Kidney epithelial cell (primary cell): ENCODE measurements around the gene FBXL13. TPM values are rescaled to one million over a fixed set of nuclear protein-coding genes. Genes with fewer than 3 reads are reported as not detected.
"Not testable (repeated sequence)": the region's sequence is repeated elsewhere in the genome, so short reads cannot be mapped to it uniquely, and the experiment has no call there.

Source experiments
- DNase-seq: peaks from one replicate; pipeline ENCODE4 v3.0.0-alpha.2; 2010; ENCODE audit warnings: low read depth
- H3K27me3 ChIP-seq: 2 replicates; pipeline ENCODE4 v1.6.0; 2011; ENCODE audit warnings: low read length; ENCODE audit not compliant: control insufficient read depth, insufficient read depth
- H3K36me3 ChIP-seq: 2 replicates; pipeline ENCODE4 v1.5.1; 2011; ENCODE audit warnings: low read length; ENCODE audit not compliant: control insufficient read depth, insufficient read depth
- H3K4me3 ChIP-seq: 2 replicates; pipeline ENCODE4 v1.5.1; 2011; ENCODE audit warnings: low read depth, mild to moderate bottlenecking, control low read depth, low read length
- total RNA-seq: library from RNA; depleted of rRNA; stranded (reverse); fragments of >200 nt; gene quantifications from 2 replicates; pipeline ENCODE4 v1.2.3, GENCODE V29; 2015
- TF ChIP-seq, protein P1 (sequence below): IDR thresholded peaks from 2 replicates; pipeline ENCODE4 v1.5.1; 2011; ENCODE audit warnings: mild to moderate bottlenecking, moderate library complexity, low read length, control low read depth, inconsistent platforms; ENCODE audit not compliant: insufficient read depth, poor library complexity, severe bottlenecking

FBXL13 gene
- total RNA-seq, 1 donor from 2014 or later, result 3.1 TPM

- DNase-seq, result no peak
- Histone ChIP-seq H3K27me3 (no peaks in the 10 kb centered on the region), H3K4me3 (no peak overlapping the region), H3K36me3 (no peaks in the 10 kb centered on the region)
- TF ChIP-seq, protein P1, sequence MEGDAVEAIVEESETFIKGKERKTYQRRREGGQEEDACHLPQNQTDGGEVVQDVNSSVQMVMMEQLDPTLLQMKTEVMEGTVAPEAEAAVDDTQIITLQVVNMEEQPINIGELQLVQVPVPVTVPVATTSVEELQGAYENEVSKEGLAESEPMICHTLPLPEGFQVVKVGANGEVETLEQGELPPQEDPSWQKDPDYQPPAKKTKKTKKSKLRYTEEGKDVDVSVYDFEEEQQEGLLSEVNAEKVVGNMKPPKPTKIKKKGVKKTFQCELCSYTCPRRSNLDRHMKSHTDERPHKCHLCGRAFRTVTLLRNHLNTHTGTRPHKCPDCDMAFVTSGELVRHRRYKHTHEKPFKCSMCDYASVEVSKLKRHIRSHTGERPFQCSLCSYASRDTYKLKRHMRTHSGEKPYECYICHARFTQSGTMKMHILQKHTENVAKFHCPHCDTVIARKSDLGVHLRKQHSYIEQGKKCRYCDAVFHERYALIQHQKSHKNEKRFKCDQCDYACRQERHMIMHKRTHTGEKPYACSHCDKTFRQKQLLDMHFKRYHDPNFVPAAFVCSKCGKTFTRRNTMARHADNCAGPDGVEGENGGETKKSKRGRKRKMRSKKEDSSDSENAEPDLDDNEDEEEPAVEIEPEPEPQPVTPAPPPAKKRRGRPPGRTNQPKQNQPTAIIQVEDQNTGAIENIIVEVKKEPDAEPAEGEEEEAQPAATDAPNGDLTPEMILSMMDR, result no peak
Observed at GRCh38 chr7:102982235-102982634, 92.4 kb downstream of the FBXL13 start.

- TF ChIP-seq, protein P1, result no peak
- no peaks in the 10 kb centered on the region for H3K27me3 ChIP-seq
- H3K36me3 ChIP-seq, result no peaks in the 10 kb centered on the region
- DNase-seq, result no peak
- H3K4me3 ChIP-seq, result no peak overlapping the region
Observed at GRCh38 chr7:102981451-102981850, 93.1 kb downstream of the FBXL13 start.

DNA sequence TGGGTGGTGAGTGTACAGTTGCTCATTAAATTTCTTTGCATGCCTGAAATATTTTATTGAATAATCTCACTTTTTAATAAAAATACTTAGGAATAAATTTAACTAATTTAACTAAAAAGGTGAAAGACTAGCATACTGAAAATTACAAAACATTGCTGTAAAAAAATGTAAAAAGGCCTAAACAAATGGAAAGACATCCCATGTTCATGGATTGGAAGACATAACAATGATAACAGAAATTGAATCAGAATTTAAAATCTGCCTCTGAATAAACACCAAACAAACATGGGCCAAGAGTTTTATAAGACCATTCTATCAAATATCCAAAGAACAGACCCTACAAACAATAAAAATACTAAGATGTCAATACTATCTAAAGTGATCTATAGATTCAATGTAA is 94.9 kb downstream of the FBXL13 start:
- H3K4me3 ChIP-seq, result no peak overlapping the region
- H3K36me3 ChIP-seq, result no peaks in the 10 kb centered on the region
- TF ChIP-seq, protein P1, result no peak
- no peak for DNase-seq
- no peaks in the 10 kb centered on the region for H3K27me3 ChIP-seq

DNA sequence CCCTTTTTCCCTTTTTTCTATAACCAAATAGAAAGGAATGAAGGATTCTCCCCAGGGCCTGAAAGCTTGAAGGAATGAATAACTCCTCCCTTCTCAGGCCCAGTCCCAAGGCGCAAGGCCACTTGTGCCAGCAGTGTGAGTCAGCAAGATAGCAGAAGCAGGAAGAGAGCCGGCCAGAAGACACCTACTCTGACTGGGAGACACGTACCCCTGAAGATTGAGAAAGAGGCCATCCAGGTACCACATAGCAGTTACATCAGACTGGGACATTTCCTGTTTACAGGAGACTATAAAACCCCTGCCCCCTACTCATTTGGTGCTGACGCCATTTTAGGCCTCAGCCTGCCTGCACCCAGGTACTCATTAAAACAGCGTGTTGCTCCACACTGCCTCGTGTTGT is 96.3 kb downstream of the FBXL13 start:
- Histone ChIP-seq H3K36me3 (no peaks in the 10 kb centered on the region), H3K4me3 (no peak overlapping the region), H3K27me3 (no peaks in the 10 kb centered on the region)
- DNase-seq, result no peak
- TF ChIP-seq, protein P1, result no peak

- H3K4me3 ChIP-seq, H3K36me3 ChIP-seq, H3K27me3 ChIP-seq, DNase-seq: not testable (repeated sequence)
Observed at GRCh38 chr7:102977586-102977985, 97.0 kb downstream of the FBXL13 start.

DNA sequence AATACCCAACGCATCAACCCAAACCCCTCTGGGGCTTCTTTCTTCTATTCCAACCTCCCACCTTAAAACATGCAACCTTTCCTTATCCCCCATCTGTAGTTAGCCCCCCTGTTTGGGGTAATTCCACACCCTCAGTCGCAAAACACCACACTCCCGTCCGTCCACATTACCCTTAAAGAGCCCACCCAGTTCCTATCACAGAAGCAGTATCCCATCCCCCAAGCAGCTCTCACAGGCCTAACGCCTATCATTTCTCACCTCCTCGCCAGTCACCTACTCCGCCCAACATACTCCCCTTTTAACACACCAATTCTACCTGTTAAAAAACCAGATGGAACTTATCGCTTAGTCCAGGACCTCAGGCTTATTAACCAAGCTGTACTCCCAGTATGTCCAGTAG is 98.1 kb downstream of the FBXL13 start:
- no peaks in the 10 kb centered on the region for H3K36me3 ChIP-seq
- H3K4me3 ChIP-seq, result no peak overlapping the region
- no peak for DNase-seq
- TF ChIP-seq, protein P1, result no peak
- H3K27me3 ChIP-seq, result no peaks in the 10 kb centered on the region
